8988T (cell line): ENCODE data around the gene EIF3B.
"Not testable (repeated sequence)": the region's sequence is repeated elsewhere in the genome, so short reads cannot be mapped to it uniquely, and the experiment has no call there.

Source experiments
- DNase-seq: peaks from one replicate; pipeline ENCODE4 v3.0.0; 2011

EIF3B gene

DNA sequence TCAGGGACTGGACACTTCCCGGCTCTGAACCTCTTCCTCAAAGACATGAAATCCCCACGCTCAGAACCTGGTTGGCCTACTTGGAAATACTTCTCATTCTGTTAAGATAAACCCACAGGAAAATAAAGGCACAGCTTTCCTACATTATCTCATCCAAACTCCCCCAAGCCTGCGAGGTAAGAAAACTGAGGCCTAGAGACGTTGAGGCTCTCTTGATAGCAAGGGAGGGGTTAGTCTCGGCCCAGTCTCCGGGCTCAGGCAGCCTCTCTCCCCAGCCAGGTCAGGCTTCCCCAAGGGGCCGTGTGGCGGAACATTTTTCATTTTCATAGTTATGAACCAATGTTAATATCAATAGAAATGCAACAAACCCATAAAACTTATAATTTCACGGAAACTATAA is 4.6 kb upstream of the EIF3B start:
- no peak for DNase-seq

DNA sequence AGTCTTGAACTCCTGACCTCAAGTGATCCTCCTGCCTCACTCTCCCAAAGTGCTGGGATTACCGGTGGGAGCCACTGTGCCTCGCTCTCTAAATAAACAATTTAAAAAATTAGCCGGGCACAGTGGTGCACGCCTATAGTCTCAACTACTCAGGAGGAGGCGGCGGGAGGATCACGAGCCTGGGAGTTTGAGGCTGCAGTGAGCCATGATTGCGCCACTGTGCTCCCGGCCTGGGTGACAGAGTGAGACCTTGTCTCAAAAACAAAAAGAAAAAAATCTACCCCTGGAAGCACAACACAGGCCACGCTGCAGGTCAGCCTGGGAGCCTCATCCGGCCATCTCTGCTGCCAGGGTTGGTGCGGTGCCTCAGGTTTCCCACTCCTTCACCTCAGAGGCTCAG is 3.8 kb upstream of the EIF3B start:
- DNase-seq, result no peak

DNA sequence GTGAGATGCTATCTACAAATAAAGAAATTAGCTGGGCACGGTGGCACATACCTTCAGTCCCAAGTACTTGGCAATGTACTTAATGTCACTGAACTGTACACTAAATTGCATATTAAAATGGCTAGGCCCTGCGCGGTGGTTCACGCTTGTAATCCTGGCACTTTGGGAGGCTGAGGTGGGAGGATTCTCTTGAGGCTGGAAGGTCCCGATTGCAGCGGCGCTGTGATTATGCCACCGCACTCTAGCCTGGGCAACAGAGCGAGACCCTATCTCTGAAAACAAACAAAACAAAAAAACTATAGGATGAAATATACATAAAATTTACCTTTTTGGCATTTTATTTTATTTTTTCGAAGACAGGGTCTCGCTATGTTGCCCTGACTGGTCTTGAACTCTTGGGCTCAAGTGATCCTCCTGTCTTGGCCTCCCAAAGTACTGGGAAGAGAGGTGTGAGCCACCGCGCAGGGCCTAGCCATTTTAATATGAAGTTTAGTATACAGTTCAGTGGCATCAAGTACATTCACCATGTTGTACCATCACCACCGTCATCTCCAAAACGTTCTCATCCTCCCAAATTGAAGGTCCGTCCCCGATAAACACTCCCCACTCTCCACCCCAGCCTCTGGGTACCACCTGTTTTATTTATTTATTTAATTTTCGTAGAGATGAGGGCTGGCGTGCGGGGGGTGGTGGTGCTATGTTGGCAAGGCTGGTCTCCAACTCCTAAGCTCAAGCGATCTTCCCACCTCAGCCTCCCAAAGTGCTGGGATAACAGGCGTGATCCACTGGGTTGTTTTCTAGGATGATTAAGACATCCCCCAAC is 1.3 kb upstream of the EIF3B start:
- no peak for DNase-seq

DNA sequence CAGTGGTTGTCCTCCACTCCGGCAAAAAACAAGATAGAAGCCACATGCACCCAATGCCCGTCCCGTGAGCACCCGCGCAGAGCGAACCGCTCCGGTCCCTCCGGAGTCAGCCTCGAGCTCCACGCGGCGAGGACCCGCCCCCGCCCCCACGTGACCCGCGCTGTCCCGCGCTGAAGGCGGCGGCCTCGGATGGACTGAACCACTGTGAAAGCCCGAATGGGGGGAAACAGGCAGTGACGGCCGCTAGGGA is 766 bp upstream of the EIF3B start:
- DNase-seq, result peak; percentile 88

DNA sequence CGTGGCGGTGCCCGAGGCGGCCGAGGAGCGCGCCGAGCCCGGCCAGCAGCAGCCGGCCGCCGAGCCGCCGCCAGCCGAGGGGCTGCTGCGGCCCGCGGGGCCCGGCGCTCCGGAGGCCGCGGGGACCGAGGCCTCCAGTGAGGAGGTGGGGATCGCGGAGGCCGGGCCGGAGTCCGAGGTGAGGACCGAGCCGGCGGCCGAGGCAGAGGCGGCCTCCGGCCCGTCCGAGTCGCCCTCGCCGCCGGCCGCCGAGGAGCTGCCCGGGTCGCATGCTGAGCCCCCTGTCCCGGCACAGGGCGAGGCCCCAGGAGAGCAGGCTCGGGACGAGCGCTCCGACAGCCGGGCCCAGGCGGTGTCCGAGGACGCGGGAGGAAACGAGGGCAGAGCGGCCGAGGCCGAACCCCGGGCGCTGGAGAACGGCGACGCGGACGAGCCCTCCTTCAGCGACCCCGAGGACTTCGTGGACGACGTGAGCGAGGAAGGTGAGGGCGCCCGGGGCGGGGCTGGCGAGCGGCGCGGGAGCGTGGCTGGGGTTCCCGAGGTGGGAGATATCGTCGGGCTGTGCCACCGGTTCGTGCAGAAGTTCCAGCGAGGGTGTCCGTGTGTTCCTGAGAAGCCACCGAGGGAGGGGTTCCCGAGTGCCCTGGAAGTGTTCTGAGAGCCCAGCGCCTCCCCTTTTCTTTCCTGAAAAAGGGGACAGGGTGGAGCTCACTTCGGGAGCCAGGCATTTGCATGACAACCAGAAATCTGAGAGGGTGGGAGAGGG is 495 bp downstream of the EIF3B start:
- DNase-seq, result no peak

DNA sequence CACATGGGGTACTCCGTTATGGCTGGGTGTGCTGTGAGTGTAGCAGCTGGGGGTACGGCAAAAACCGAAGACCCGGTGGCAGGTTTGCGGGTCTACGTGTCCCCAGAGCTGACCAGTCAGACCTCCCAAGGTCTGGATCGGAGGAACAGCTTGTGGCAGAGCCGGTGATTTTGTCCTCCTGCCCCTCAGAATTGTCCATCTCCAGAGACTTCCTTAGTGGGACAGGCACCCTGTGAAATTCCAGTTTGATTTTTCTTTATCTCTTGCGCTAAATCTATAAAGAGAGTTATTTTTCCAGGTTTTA is 1.0 kb downstream of the EIF3B start:
- DNase-seq, result no peak

DNA sequence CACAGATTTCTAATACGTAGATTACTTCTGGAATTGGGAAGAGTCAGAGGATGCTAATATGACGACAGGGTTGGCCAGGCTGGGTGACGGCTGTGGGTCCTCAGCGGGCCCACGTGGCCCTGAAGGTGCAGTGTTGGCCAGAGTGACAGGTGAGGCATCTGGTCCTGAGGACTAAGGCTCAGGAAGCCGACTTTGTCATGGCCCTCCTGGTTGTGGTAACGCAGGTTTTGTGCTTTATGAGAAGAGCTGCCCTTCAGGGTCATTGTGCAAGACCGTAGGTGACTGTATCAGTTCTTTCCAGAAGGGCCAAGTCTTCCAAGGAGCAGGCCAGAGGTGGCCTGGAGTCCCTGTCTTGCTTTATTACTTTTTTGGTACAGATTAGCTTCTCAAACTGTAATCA is 2.5 kb downstream of the EIF3B start:
- no peak for DNase-seq

DNA sequence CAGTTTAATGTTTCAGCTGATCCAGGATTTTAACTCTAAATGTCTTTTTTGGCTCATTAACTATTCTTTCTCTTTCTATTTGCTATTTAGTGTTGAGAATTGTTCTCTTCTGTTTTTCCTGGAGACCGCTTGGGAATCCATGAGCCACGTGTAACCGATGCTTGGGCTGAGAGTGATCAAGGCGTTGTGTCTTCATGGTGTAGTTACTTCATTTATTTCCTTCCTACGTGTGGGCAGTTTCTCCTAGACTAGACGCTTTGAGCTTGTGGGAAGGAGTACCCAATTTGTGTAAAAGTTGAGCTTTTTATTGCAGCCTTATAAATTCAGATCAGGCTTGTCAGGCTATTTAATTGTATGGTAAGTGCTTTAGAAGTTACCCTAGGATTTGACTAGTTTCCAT is 2.9 kb downstream of the EIF3B start:
- DNase-seq, result no peak

DNA sequence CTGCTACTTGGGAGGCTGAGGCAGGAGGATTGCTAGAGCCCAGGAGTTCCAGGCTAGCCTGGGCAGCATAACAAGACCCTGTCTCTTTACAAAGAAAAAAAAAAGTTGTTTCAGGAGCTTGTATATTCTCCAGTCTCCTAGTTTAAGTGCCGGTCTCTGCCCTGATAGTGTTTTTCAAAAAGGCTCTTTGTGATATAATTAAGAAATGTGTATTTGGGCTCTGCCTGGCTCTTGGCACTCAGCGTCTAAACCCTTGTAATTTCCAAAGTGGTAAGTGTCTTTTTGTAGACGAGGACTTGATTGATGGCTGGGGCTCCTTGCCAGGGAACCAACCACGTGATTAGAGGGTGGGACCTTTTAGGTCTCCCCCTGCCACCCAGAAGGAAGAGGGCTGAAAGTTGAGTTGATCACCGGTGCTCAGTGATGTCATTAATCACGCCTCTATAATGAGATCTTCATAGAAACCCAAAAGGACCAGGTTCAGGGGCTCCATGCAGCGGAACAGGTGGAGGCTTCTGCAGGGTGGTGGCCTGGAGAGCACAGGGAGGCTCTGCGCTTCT is 4.4 kb downstream of the EIF3B start:
- no peak for DNase-seq

DNA sequence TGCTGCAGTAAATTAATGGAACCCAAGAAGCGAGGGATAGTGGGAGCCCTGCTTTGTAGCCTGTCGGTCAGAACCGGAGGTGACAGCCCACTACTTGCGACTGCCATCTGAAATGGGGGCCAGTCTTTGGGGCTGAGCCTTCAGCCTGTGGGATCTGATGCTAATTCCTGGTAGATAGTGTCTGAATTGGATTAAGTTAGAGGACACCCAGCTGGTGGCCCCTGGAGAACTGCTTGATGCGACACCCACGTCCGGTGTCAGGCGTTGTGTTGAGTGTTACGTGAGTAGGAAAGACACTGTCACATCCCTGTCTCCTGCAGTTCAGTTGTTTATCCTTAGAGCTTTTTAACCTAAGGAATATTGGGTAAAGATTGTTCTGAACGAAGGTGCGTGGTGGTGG is 5.0 kb downstream of the EIF3B start:
- DNase-seq, result no peak

DNA sequence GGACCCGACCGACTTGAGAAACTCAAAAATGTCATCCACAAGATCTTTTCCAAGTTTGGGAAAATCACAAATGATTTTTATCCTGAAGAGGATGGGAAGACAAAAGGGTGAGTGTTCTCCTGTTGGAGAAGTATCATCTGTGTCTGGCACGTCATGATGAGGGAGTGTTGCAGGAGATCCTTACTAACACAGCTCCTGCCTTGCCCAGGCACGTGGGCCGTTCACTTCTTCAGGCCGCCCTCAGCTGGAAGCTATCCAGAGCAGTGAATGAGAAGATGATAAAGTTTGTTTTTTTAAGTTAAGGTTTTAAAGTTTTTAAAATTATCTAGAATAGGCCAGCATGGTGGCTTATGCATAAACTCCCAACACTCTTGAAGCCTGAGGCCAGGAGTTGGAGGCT is 6.2 kb downstream of the EIF3B start:
- DNase-seq, result no peak

DNA sequence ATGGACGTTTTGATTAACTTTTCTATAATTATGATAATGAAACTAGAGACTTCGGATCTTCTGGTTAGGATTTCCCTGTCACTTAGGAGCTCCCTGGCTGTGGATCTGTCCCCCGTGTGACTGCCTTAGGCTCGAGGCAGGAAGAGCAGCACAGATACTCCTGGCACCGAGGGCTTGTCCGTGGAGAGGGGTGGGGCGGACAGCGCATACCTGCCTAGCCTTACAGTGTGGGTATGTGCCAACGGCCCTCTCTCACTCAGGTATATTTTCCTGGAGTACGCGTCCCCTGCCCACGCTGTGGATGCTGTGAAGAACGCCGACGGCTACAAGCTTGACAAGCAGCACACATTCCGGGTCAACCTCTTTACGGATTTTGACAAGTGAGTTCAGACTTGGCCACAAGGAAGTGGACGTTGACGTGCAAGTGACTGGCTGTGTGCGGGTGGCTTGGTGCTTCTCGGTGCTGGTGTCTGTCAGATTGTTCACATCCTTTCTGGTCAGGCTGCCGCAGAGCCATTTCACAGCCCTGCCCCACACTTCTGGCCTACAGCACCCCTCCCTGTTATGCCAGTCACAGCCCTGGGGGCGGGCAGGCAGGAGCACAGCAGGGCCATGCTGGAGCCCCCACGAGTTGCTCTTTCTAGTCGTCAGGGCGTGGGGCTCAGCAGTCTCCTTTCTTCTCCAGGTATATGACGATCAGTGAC is 7.9 kb downstream of the EIF3B start:
- no peak for DNase-seq

DNA sequence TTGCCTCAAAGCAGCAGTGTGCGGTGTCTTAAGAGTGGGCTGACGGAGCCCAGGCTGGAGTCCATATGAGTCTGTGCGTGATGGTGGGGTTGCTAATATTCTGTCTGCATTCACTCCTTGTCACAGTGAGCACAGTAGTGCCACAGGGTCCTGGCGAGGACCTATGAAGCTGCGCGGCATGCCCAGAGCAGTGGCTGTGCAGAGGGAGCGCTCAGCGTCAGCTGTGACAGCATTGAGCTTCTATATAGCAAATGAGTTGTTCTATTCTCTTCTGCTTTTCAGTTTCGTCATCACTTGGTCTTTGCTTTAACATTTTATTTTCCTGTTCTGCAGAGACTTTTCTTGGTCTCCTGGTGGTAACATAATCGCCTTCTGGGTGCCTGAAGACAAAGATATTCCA is 14.5 kb downstream of the EIF3B start:
- no peak for DNase-seq

DNA sequence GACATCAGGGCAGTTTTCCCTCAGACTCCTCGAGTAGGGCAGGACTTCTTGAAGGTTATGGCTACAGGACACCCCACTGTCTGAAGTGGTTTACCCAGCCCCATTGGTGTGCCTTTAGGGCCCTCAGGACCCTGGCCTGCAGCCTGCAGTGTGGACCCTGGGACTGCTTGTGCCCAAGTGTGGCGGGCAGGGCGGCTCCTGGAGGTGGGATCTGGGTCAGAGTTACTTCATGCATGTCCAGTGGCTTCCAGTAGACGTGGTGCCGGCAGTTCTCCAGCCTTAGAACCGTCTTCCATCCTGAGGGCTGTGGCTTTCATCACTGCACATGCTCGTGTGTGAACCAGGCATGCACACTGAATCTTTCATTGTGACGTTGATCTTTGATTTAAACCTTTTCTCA is 16.7 kb downstream of the EIF3B start:
- DNase-seq, result no peak

DNA sequence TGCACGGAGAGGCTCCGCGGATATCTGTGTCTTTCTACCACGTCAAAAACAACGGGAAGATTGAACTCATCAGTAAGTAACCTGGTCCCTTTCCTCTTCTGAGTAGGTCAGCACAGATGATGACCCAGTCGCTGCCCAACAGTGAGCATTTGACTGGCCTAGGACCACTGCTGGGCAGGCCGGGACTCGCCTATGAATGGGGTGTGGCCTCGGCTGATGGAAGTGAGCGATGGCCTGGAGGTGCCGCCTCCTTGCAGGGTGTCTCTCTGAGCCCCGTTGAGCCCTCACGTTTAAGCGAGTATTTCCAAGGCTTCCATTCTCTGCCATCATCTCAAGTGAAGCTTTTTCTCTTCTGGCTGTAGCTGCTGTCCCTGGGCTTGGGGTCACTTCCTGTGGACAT is 18.1 kb downstream of the EIF3B start:
- no peak for DNase-seq

DNA sequence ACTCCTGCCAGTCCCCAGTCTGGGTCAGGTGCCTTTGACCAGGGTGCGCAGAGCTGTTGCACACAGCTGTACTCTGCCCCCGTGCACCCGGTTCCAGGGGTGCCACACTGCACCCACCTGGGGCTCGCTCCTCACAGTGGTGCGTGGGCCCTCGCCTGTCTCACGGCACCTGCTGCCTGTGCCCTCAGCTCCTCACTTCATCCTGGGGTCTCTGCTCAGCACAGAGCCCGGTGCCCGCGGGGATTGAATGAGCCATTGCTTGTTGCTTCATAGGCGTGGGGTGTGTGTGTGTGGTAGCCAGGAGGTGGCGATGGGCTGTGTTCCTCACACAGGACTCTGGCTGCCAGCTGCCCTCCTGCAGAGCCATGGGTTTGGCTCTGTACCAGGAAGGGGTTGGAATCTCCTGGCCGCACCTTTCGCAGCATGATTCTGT is 18.5 kb downstream of the EIF3B start:
- no peak for DNase-seq

DNA sequence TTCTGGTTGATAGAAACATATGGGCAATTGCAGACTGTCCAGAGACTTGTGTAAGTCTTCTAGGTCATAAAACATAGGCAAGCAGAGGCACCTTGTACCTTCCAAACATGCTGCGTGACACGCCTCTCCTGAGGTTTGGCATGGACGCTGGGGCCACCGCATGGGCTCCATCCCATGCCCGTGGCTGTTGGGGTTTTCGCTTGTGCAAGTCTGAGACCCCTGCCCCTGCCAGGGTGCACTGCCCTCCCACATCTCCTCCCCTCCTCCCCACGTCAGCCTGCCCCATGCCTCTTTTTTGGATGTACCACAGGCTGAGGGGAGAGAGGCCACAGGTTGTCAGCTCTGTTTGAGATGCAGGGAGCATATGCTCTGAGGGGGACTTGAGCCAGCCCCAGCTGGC is 19.0 kb downstream of the EIF3B start:
- DNase-seq, result no peak

DNA sequence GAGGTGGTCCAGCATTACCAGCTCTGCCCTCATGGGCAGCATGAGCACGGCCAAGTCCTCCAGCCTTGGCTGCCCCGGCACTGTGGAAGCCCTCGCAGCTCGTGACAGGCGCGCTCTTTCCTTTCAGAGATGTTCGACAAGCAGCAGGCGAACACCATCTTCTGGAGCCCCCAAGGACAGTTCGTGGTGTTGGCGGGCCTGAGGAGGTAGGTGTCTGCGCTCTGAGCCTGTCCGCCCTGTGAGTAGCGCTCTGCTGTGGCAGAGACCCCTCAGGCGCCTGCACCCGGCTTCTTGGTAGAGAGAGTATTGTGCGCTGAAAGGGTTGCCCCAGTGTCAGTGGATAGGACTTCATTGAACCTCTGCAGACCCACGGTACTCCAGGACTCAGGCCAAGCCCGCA is 19.8 kb downstream of the EIF3B start:
- no peak for DNase-seq

DNA sequence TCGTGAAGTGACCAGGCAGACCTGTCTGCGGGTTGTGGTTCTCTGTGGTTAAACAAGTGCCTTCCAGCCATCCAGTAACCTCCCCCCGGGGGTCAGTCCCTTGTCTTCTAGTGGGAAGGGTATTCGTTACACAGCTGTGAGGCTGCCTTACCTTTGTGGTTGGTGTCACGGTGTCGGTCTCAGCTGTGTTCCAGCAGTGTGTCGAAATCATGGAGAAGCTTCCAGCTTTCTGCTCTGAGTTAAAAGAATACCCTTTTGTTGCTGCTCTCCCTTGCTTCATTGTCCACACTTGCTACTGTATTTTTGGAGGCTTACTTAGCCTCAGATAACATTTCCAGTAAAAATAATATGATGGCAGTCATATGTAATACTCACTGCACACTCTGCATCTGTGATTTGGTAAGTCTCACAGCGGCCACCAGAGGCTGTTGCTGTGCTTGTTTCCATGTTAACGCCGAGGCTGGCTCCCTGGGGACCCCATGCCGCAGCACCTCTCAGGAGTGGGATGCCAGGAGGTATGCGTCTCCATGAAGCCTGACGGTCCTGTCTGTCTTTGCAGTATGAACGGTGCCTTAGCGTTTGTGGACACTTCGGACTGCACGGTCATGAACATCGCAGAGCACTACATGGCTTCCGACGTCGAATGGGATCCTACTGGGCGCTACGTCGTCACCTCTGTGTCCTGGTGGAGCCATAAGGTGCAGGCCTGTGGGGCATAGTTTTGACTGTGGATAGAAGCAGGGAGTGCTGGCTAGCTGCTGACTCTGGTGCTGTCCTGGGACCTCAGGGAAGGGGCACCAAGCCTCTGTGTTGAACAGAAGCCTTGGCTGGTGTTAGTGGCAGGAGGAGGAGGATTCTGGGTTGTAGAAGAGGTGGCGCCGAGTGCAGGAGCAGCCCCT is 20.5 kb downstream of the EIF3B start:
- no peak for DNase-seq

DNA sequence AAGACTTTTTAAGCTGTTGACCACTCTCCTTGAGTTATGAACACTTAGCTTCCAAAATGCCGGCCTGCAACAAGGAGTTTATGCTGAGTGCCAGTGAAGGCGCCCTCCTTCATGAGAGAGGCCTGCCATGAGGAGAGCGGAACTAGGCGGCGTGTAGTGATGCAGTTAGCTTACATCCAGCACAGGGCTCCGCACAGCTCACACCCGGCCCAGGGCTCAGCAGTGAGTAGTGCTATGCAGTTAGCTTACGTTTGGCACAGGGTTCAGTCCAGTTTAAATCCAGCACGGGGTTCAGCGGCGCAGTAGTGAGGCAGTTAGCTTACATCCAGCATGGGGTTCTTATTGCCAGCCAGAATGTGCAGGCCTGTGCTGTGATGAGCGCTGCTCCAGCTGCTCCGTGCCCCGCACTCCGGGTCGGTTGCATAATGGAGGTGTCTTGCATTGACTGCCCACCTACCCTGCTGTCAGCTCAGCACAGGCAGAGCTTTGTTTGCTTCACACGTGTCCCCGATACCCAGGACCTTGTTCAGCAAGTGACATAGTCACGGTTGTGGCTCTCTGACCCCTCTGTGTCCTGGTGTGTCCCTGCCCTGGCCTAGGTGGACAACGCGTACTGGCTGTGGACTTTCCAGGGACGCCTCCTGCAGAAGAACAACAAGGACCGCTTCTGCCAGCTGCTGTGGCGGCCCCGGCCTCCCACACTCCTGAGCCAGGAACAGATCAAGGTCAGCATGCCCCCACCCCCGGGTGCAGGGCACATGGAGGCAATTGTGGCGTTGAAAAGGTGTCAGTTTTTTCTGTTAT is 21.9 kb downstream of the EIF3B start:
- DNase-seq, result no peak

DNA sequence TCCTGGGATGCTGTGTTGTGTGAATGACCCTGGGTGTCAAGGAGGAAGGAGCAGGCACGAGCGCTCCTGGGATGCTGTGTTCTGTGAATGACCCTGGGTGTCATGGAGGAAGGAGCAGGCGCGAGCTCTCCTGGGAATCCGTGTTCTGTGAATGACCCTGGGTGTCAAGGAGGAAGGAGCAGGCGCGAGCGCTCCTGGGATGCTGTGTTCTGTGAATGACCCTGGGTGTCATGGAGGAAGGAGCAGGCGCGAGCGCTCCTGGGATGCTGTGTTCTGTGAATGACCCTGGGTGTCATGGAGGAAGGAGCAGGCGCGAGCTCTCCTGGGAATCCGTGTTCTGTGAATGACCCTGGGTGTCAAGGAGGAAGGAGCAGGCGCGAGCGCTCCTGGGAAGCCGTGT is 22.9 kb downstream of the EIF3B start:
- DNase-seq, result not testable (repeated sequence)

DNA sequence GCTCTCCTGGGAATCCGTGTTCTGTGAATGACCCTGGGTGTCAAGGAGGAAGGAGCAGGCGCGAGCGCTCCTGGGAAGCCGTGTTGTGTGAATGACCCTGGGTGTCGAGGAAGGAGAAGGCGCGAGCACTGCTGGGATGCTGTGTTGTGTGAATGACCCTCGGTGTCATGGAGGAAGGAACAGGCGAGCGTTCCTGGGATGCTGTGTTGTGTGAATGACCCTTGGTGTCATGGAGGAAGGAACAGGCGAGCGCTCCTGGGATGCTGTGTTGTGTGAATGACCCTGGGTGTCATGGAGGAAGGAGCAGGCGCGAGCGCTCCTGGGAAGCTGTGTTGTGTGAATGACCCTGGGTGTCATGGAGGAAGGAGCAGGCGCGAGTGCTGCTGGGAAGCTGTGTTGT is 23.5 kb downstream of the EIF3B start:
- DNase-seq, result not testable (repeated sequence)
